DOHH2 (cell line): ENCODE results near the gene GMPPA.

ENCODE experiments used
- H3F3A ChIP-seq: fragments of 200-600 bp; sonication (generic), shearing (Covaris generic); 2 replicates; pipeline ENCODE4 v1.6.0; 2016; ENCODE audit warnings: antibody characterized with exemption, mild to moderate bottlenecking; ENCODE audit not compliant: control insufficient read depth, insufficient read depth
- H3K27ac ChIP-seq: fragments of 200-600 bp; sonication (generic); 2 replicates; pipeline ENCODE4 v1.5.1; 2014; ENCODE audit warnings: low read depth, mild to moderate bottlenecking, low read length, moderate library complexity
- H3K27me3 ChIP-seq: fragments of 200-600 bp; sonication (generic); 2 replicates; pipeline ENCODE4 v1.6.1; 2014; ENCODE audit warnings: mild to moderate bottlenecking, low read length, mixed read lengths; ENCODE audit not compliant: control insufficient read depth
- H3K36me3 ChIP-seq: fragments of 200-600 bp; sonication (generic); 2 replicates; pipeline ENCODE4 v1.6.1; 2014; ENCODE audit warnings: mild to moderate bottlenecking, low read length, moderate library complexity, mixed read lengths; ENCODE audit not compliant: control insufficient read depth
- H3K4me1 ChIP-seq: fragments of 200-600 bp; sonication (generic); 2 replicates; pipeline ENCODE4 v1.6.1; 2014; ENCODE audit warnings: mild to moderate bottlenecking, low read length, mixed read lengths; ENCODE audit not compliant: control insufficient read depth
- H3K4me2 ChIP-seq: fragments of 200-600 bp; sonication (generic); 2 replicates; pipeline ENCODE4 v1.6.0; 2014; ENCODE audit warnings: mild to moderate bottlenecking, low read length, moderate library complexity
- H3K4me3 ChIP-seq: fragments of 200-600 bp; sonication (generic); 2 replicates; pipeline ENCODE4 v1.5.1; 2014; ENCODE audit warnings: mild to moderate bottlenecking, low read length, mixed read lengths
- H3K79me2 ChIP-seq: fragments of 200-600 bp; sonication (generic); 2 replicates; pipeline ENCODE4 v1.6.1; 2014; ENCODE audit warnings: mild to moderate bottlenecking, low read length, mixed read lengths; ENCODE audit not compliant: control insufficient read depth
- H3K9me2 ChIP-seq: fragments of 200-600 bp; sonication (generic); replicated peaks from 2 replicates; pipeline ENCODE4 v1.6.1; 2014; ENCODE audit warnings: mild to moderate bottlenecking, low read length, mixed read lengths; ENCODE audit not compliant: control insufficient read depth
- H3K9me3 ChIP-seq: fragments of 200-600 bp; sonication (generic); 2 replicates; pipeline ENCODE4 v1.6.1; 2014; ENCODE audit warnings: antibody characterized with exemption, low read length, mixed read lengths; ENCODE audit not compliant: control insufficient read depth, insufficient read depth
- H4K20me1 ChIP-seq: fragments of 200-600 bp; sonication (generic); 2 replicates; pipeline ENCODE4 v1.6.0; 2014; ENCODE audit warnings: low read depth, mild to moderate bottlenecking, antibody characterized with exemption, low read length, moderate library complexity; ENCODE audit not compliant: control insufficient read depth, insufficient read depth
- EZH2phosphoT487 ChIP-seq: fragments of 200-600 bp; sonication (generic); IDR thresholded peaks from 2 replicates; pipeline ENCODE4 v1.6.1; 2017; ENCODE audit warnings: borderline replicate concordance, mild to moderate bottlenecking, antibody characterized with exemption, low read length, moderate library complexity, mixed read lengths
- TF ChIP-seq, protein P1 (sequence below): fragments of 200-600 bp; sonication (generic); IDR thresholded peaks from one replicate; pipeline ENCODE4 v1.5.1; 2014; ENCODE audit warnings: antibody characterized with exemption, mild to moderate bottlenecking, low read depth, low read length; ENCODE audit not compliant: poor library complexity, severe bottlenecking

GMPPA gene

GRCh38 chr2:219516888-219517287, 18.2 kb downstream of the GMPPA start:
- no peaks in the 10 kb centered on the region for H3K79me2 ChIP-seq
- no peak overlapping the region for H3K4me3 ChIP-seq
- no peak for TF ChIP-seq EZH2phosphoT487
- TF ChIP-seq, protein P1, sequence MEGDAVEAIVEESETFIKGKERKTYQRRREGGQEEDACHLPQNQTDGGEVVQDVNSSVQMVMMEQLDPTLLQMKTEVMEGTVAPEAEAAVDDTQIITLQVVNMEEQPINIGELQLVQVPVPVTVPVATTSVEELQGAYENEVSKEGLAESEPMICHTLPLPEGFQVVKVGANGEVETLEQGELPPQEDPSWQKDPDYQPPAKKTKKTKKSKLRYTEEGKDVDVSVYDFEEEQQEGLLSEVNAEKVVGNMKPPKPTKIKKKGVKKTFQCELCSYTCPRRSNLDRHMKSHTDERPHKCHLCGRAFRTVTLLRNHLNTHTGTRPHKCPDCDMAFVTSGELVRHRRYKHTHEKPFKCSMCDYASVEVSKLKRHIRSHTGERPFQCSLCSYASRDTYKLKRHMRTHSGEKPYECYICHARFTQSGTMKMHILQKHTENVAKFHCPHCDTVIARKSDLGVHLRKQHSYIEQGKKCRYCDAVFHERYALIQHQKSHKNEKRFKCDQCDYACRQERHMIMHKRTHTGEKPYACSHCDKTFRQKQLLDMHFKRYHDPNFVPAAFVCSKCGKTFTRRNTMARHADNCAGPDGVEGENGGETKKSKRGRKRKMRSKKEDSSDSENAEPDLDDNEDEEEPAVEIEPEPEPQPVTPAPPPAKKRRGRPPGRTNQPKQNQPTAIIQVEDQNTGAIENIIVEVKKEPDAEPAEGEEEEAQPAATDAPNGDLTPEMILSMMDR: no peak
- H3K27me3 ChIP-seq: peaks cover 77% of the 10 kb centered on the region
- no peaks in the 10 kb centered on the region for H3K9me2 ChIP-seq
- no peaks in the 10 kb centered on the region for H3K36me3 ChIP-seq
- no peaks in the 10 kb centered on the region for H3K9me3 ChIP-seq
- no peaks in the 10 kb centered on the region for H3K4me1 ChIP-seq
- H3K4me2 ChIP-seq: no peak overlapping the region
- H4K20me1 ChIP-seq: no peaks in the 10 kb centered on the region; the same call in 1 of the 2 replicates
- no peak overlapping the region for H3K27ac ChIP-seq
- H3F3A ChIP-seq: no peaks in the 10 kb centered on the region

DNA sequence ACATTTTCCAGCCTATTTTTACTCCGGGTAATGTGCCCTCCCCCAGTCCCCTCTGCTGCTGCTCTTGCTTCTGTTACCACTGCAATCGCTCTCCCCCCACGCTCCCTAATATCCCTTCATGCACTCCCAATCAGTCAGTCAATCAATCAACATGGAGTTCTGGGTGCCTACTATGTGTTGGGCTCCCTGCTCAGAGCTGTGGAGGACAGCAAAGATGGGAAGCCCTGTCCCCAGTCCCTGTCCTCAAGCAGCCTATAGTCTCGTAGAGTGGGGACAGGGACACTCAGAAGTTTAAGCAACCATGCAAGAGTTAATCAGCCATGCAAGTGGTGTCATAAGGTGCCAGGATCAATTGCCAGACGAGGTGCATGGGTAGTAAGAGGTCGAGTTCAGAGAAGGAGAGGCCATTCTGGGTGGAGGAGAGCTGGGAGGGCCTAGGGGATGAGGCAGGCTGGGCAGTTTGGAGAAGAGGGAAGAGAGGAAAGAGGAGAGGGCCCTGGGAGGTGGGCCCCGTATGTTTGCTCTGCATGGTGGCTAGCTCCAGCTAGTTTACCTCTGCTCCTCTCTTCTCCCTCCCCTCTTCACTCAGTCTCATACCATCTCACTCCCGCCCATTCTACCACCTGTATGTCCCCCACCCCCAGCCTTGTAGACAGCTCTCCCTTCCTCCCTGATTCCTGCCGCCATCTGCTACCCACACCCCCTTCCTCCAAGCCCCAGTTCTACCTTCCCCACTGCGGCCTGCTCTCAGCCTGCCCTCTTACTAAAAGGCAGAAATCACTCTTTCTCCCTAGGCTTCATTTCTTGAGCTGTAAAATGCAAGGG, 19.5 kb downstream of the GMPPA start:
- TF ChIP-seq, protein P1: no peak
- no peak for TF ChIP-seq EZH2phosphoT487
- Histone ChIP-seq H3K4me1 (no peaks in the 10 kb centered on the region), H3K27me3 (peaks cover 73% of the 10 kb centered on the region), H4K20me1 (no peaks in the 10 kb centered on the region; the same call in 1 of the 2 replicates), H3F3A (no peaks in the 10 kb centered on the region), H3K4me3 (no peak overlapping the region), H3K9me3 (no peaks in the 10 kb centered on the region), H3K9me2 (no peaks in the 10 kb centered on the region), H3K36me3 (no peaks in the 10 kb centered on the region), H3K79me2 (no peaks in the 10 kb centered on the region), H3K4me2 (no peak overlapping the region), H3K27ac (no peak overlapping the region)

DNA sequence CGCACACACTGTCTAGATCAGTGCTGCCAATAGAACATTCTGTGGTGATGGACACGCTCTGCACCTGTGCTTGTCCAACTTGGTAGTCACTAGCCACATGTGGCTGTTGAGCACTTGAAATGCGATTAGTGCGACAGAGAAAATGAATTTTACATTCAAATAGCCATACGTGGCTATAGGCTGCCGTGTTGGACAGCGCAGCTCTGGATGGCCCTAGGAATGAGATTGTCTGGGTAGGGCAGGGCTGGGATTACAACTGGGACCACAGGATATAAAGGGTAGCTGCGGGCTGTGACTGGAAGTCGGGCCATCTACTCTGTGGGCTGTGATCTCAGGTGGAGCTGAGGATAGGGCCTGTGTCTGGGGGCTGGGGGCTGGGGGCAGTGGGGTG, 20.8 kb downstream of the GMPPA start:
- no peaks in the 10 kb centered on the region for H3K4me1 ChIP-seq
- no peaks in the 10 kb centered on the region for H3F3A ChIP-seq

More for the DNA sequence above, 20.8 kb downstream of the GMPPA start:
- Histone ChIP-seq H4K20me1 (no peaks in the 10 kb centered on the region), H3K4me3 (no peak overlapping the region), H3K27me3 (peaks cover 72% of the 10 kb centered on the region), H3K9me2 (no peaks in the 10 kb centered on the region), H3K4me2 (no peak overlapping the region), H3K79me2 (no peaks in the 10 kb centered on the region), H3K36me3 (no peaks in the 10 kb centered on the region), H3K27ac (no peak overlapping the region), H3K9me3 (no peaks in the 10 kb centered on the region)
- TF ChIP-seq EZH2phosphoT487: no peak
- TF ChIP-seq, protein P1: no peak
